ENCODE results near the gene SLC44A1.

- TF ChIP-seq ELF4 (IDR thresholded peaks at IDR 0.05) (no peak), FOXM1 (IDR thresholded peaks at IDR 0.05; ENCODE audit: borderline replicate concordance) (no peak), SP1 (IDR thresholded peaks at IDR 0.05) (no peak), FOXK2 (IDR thresholded peaks at IDR 0.05) (no peak), CTBP1 (IDR thresholded peaks at IDR 0.05; ENCODE audit: borderline replicate concordance) (no peak)
These were observed 47.5 kb downstream of the SLC44A1 start for GRCh38 chr9:105291938-105292337.
